CD4-positive, alpha-beta T cell treated with Interleukin-15 for 4 hours (primary cell): ENCODE measurements around the gene MT1HL1.
"Not testable (repeated sequence)": the region's sequence is repeated elsewhere in the genome, so short reads cannot be mapped to it uniquely, and the experiment has no call there.

Experiments used
- DNase-seq: peaks from one replicate; pipeline ENCODE4 v3.0.0-alpha.2; 2020; ENCODE audit warnings: low spot score

Gene MT1HL1

GRCh38 chr1:236975461-236975860 is 28.8 kb downstream of the MT1HL1 start:
- DNase-seq, result no peak

GRCh38 chr1:236974025-236974424 is 30.2 kb downstream of the MT1HL1 start:
- not testable (repeated sequence) for DNase-seq

GRCh38 chr1:236966636-236967035 is 37.6 kb downstream of the MT1HL1 start:
- no peak for DNase-seq

DNA sequence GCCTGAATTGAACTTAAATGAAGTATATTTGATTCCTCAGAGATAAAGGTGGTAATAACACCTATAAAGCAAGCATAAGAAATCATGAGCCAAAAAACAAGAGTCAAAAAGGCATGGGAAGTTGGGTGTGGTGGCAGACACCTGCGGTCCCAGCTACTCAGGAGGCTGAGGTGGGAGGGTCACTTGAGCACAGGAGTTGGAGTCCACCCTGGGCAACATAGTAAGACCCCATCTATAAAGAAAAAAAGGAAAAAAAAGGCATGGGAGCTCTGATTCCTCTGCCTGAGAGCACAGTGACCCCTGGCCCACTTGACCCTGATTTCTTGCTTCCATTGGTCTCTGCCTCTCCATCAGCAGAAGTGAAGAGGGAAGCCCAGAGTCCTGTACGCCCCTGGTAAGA is 40.3 kb downstream of the MT1HL1 start:
- DNase-seq, result no peak

- DNase-seq, result no peak
These were observed 45.1 kb downstream of the MT1HL1 start for GRCh38 chr1:236959112-236959511.

DNA sequence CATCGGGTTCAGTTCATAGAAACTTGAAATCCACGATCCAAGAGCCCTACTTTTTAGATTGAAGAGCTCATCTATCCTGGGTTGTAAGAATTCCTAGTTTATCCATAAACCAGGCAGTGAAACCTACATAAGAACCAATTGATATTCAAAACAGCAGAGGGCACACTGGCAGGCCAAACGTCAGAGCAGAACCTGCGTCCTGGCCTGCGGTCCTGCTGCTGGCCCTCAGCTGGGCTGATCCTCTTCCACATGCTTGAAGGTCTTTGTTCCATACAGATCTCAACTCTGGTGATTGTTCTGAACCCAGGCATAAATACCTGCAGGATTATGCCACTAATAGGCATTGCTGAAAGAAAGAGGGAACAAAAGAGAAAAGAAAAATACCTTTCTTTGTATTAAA is 47.0 kb downstream of the MT1HL1 start:
- DNase-seq, result no peak
